Loucy (cell line): ENCODE data around the gene KLF2.

Experiments used
- H2AFZ ChIP-seq: fragments of 200-600 bp; sonication (generic); 2 replicates; pipeline ENCODE4 v1.6.0; 2016; ENCODE audit warnings: antibody characterized with exemption, mild to moderate bottlenecking, low read length, moderate library complexity
- H3F3A ChIP-seq: fragments of 200-600 bp; 2 replicates; pipeline ENCODE4 v1.6.0; 2016; ENCODE audit warnings: antibody characterized with exemption, low read depth, mild to moderate bottlenecking
- H3K27me3 ChIP-seq: fragments of 200-600 bp; sonication (generic); 2 replicates; pipeline ENCODE4 v1.6.1; 2014; ENCODE audit warnings: low read length, mild to moderate bottlenecking; ENCODE audit not compliant: insufficient read depth, poor library complexity, severe bottlenecking
- H3K36me3 ChIP-seq: fragments of 200-600 bp; sonication (generic); 2 replicates; pipeline ENCODE4 v1.6.1; 2016; ENCODE audit warnings: low read length; ENCODE audit not compliant: insufficient read depth
- H3K4me1 ChIP-seq: fragments of 200-600 bp; sonication (generic); 2 replicates; pipeline ENCODE4 v1.5.1; 2014; ENCODE audit warnings: low read length, mild to moderate bottlenecking; ENCODE audit not compliant: insufficient read depth, poor library complexity, severe bottlenecking
- H3K4me2 ChIP-seq: fragments of 200-600 bp; sonication (generic); 2 replicates; pipeline ENCODE4 v1.6.0; 2014; ENCODE audit warnings: antibody characterized with exemption, low read length, low read depth, mild to moderate bottlenecking; ENCODE audit not compliant: poor library complexity, severe bottlenecking
- H3K4me3 ChIP-seq: fragments of 200-600 bp; sonication (generic); 2 replicates; pipeline ENCODE4 v1.5.1; 2014; ENCODE audit warnings: low read length, mild to moderate bottlenecking, mixed read lengths; ENCODE audit not compliant: poor library complexity, severe bottlenecking
- H3K79me2 ChIP-seq: fragments of 200-600 bp; sonication (generic); 2 replicates; pipeline ENCODE4 v1.6.1; 2014; ENCODE audit warnings: low read length; ENCODE audit not compliant: insufficient read depth
- H3K9ac ChIP-seq: fragments of 200-600 bp; sonication (generic); 2 replicates; pipeline ENCODE4 v1.6.0; 2014; ENCODE audit warnings: mild to moderate bottlenecking, low read depth, low read length, moderate library complexity; ENCODE audit not compliant: poor library complexity, severe bottlenecking
- H3K9me2 ChIP-seq: fragments of 200-600 bp; sonication (generic); replicated peaks from 2 replicates; pipeline ENCODE4 v1.6.1; 2016; ENCODE audit warnings: low read depth, low read length, mixed read lengths
- H3K9me3 ChIP-seq: fragments of 200-600 bp; sonication (generic); 2 replicates; pipeline ENCODE4 v1.6.1; 2014; ENCODE audit warnings: mild to moderate bottlenecking, antibody characterized with exemption, low read length, low read depth; ENCODE audit not compliant: insufficient read depth
- H4K20me1 ChIP-seq: fragments of 200-600 bp; sonication (generic); 2 replicates; pipeline ENCODE4 v1.6.0; 2014; ENCODE audit warnings: antibody characterized with exemption, low read length, mild to moderate bottlenecking; ENCODE audit not compliant: insufficient read depth, poor library complexity, severe bottlenecking
- EZH2phosphoT487 ChIP-seq: fragments of 200-600 bp; IDR thresholded peaks from 2 replicates; pipeline ENCODE4 v1.6.1; 2018; ENCODE audit warnings: antibody characterized with exemption, mild to moderate bottlenecking, moderate library complexity, borderline replicate concordance
- TF ChIP-seq, protein P1 (sequence below): fragments of 200-600 bp; sonication (generic); conservative IDR thresholded peaks from 2 replicates; pipeline ENCODE4 v1.5.1; 2014; ENCODE audit warnings: mild to moderate bottlenecking, antibody characterized with exemption, low read length

Gene KLF2

DNA sequence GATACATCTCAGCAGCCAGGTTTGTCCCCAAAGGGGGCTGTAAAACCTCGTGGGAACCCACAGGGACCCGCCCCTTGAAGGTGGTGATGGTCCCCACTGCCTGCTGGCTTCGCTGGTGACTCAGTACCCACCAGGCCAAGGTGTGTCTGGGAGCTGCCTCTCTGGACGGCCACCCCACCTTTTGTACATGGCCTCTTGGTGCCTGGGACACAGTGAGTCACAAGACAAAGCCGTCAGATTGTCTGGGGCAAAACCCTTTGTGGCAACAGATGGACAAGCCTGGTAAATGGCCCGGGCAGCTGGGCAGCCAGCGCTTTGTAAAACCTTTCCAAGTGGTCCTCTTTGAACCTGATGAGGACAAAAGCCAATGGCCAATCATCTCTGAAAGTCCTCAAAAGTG is 27.9 kb upstream of the KLF2 start:
- H3K9me2 ChIP-seq, result no peaks in the 10 kb centered on the region
- H3K27me3 ChIP-seq, result no peaks in the 10 kb centered on the region
- no peaks in the 10 kb centered on the region for H3K4me1 ChIP-seq
- no peaks in the 10 kb centered on the region for H4K20me1 ChIP-seq
- no peak overlapping the region for H2AFZ ChIP-seq
- H3K4me3 ChIP-seq, result no peak overlapping the region
- no peaks in the 10 kb centered on the region for H3K36me3 ChIP-seq
- TF ChIP-seq EZH2phosphoT487, result no peak
- TF ChIP-seq, protein P1, sequence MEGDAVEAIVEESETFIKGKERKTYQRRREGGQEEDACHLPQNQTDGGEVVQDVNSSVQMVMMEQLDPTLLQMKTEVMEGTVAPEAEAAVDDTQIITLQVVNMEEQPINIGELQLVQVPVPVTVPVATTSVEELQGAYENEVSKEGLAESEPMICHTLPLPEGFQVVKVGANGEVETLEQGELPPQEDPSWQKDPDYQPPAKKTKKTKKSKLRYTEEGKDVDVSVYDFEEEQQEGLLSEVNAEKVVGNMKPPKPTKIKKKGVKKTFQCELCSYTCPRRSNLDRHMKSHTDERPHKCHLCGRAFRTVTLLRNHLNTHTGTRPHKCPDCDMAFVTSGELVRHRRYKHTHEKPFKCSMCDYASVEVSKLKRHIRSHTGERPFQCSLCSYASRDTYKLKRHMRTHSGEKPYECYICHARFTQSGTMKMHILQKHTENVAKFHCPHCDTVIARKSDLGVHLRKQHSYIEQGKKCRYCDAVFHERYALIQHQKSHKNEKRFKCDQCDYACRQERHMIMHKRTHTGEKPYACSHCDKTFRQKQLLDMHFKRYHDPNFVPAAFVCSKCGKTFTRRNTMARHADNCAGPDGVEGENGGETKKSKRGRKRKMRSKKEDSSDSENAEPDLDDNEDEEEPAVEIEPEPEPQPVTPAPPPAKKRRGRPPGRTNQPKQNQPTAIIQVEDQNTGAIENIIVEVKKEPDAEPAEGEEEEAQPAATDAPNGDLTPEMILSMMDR, result no peak
- no peak overlapping the region for H3K9ac ChIP-seq
- H3K9me3 ChIP-seq, result no peaks in the 10 kb centered on the region
- no peak overlapping the region for H3K4me2 ChIP-seq
- H3K79me2 ChIP-seq, result no peaks in the 10 kb centered on the region
- no peaks in the 10 kb centered on the region for H3F3A ChIP-seq

DNA sequence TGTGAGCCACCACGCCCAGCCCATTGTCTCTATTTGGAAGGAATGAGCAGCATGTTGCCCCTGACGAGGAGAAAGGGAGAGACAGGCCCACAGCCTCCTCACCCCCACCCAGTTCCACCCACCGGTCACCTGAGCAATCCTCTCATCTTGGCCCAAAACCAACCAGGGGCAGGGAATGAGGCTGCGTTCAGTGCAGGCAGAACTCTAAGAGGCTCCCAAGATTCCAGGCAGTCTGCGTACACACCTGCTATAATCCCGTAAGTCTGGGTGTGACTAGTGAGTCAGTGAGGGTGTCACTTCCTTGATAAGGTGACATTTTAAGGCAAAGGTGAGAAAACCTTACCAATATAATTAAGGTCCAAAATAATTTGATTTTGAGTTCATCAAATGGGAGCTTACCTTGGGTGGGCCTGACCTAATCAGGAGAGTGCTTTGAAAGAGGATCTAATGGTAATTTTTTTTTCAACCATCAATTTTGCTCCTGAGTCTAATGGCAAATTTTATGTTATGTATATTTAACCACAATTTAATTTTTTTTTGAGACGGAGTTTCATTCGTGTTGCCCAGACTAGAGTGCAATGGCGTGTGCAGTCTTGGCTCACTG is 26.9 kb upstream of the KLF2 start:
- H3K4me3 ChIP-seq, result no peak overlapping the region
- H3F3A ChIP-seq, result no peaks in the 10 kb centered on the region
- no peak overlapping the region for H3K9ac ChIP-seq
- H2AFZ ChIP-seq, result no peak overlapping the region
- H3K27me3 ChIP-seq, result no peaks in the 10 kb centered on the region
- H3K9me2 ChIP-seq, result no peaks in the 10 kb centered on the region
- H3K36me3 ChIP-seq, result no peaks in the 10 kb centered on the region
- H3K9me3 ChIP-seq, result no peaks in the 10 kb centered on the region
- H3K4me1 ChIP-seq, result no peaks in the 10 kb centered on the region
- no peak overlapping the region for H3K4me2 ChIP-seq
- H4K20me1 ChIP-seq, result no peaks in the 10 kb centered on the region
- H3K79me2 ChIP-seq, result no peaks in the 10 kb centered on the region
- TF ChIP-seq, protein P1, result no peak
- no peak for TF ChIP-seq EZH2phosphoT487

DNA sequence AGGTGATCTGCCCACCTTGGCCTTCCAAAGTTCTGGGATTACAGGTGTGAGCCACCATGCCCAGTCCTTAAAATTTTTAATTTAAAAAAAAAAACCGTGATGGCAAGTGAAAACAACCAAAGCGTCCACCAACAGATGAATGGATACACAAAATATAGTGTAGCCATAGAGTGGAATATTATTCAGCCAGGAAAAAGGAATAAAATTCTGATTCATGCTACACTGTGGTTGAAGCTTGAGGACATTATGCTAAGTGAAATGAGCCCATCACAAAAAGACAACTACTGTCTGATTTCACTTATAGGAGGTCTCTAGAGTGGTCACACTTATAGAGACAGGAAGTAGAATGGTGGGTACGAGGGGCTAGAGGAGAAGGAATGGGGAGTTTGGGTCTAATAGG is 26.3 kb upstream of the KLF2 start:
- H3K27me3 ChIP-seq, result no peaks in the 10 kb centered on the region
- H3K79me2 ChIP-seq, result no peaks in the 10 kb centered on the region
- TF ChIP-seq, protein P1, result no peak
- TF ChIP-seq EZH2phosphoT487, result no peak
- H3K9ac ChIP-seq, result no peak overlapping the region
- no peaks in the 10 kb centered on the region for H4K20me1 ChIP-seq
- H3K9me3 ChIP-seq, result no peaks in the 10 kb centered on the region
- H3K9me2 ChIP-seq, result no peaks in the 10 kb centered on the region
- H3K4me2 ChIP-seq, result no peak overlapping the region
- no peaks in the 10 kb centered on the region for H3K36me3 ChIP-seq
- H2AFZ ChIP-seq, result no peak overlapping the region
- no peaks in the 10 kb centered on the region for H3K4me1 ChIP-seq
- no peaks in the 10 kb centered on the region for H3F3A ChIP-seq
- no peak overlapping the region for H3K4me3 ChIP-seq
